GM10847 (cell line): ENCODE data around the gene HHLA2.

ENCODE experiments used
- POLR2A ChIP-seq: IDR thresholded peaks from 2 replicates; pipeline ENCODE4 v1.6.1; 2011; ENCODE audit not compliant: insufficient read length; ENCODE audit errors: extremely low read depth

The HHLA2 gene

GRCh38 chr3:108297647-108298046 is 1.3 kb downstream of the HHLA2 start:
- TF ChIP-seq POLR2A = no peak

- no peak for TF ChIP-seq POLR2A
Observed at GRCh38 chr3:108298056-108298455, 1.7 kb downstream of the HHLA2 start.

GRCh38 chr3:108300103-108300849 is 3.9 kb downstream of the HHLA2 start:
- no peak for TF ChIP-seq POLR2A

- TF ChIP-seq POLR2A = no peak
Observed at GRCh38 chr3:108301695-108302404, 5.5 kb downstream of the HHLA2 start.

- no peak for TF ChIP-seq POLR2A
Observed at GRCh38 chr3:108302570-108302969, 6.2 kb downstream of the HHLA2 start.

- no peak for TF ChIP-seq POLR2A
Observed at GRCh38 chr3:108305484-108306172, 9.3 kb downstream of the HHLA2 start.

- no peak for TF ChIP-seq POLR2A
Observed at GRCh38 chr3:108311797-108312196, 15.4 kb downstream of the HHLA2 start.

GRCh38 chr3:108312656-108313055 is 16.3 kb downstream of the HHLA2 start:
- no peak for TF ChIP-seq POLR2A

GRCh38 chr3:108315767-108316301 is 19.5 kb downstream of the HHLA2 start:
- TF ChIP-seq POLR2A = no peak

- TF ChIP-seq POLR2A = no peak
Observed at GRCh38 chr3:108319428-108320082, 23.2 kb downstream of the HHLA2 start.

- no peak for TF ChIP-seq POLR2A
Observed at GRCh38 chr3:108320746-108321350, 24.5 kb downstream of the HHLA2 start.

GRCh38 chr3:108322352-108322751 is 26.0 kb downstream of the HHLA2 start:
- no peak for TF ChIP-seq POLR2A

GRCh38 chr3:108324177-108324576 is 27.8 kb downstream of the HHLA2 start:
- TF ChIP-seq POLR2A = no peak

- no peak for TF ChIP-seq POLR2A
Observed at GRCh38 chr3:108327168-108327567, 30.8 kb downstream of the HHLA2 start.
